ENCODE data around the gene GPR139. TPM values are rescaled to one million over a fixed set of nuclear protein-coding genes. Genes with fewer than 3 reads are reported as not detected.

GPR139 gene
- polyA plus RNA-seq, 1 experiment: not detected

GRCh38 chr16:20061132-20061531 is 12.6 kb downstream of the GPR139 start:
- no peak for TF ChIP-seq CTCF (IDR thresholded peaks at IDR 0.05; ENCODE audit: low read depth, low read length)
- H3K4me3 ChIP-seq (ENCODE audit: low read depth, low read length): no peak overlapping the region
- no peak overlapping the region for H3K27ac ChIP-seq (ENCODE audit: low read depth, low read length)
- ChIA-PET CTCF (no interaction called here), POLR2A (no interaction called here)
- H3K9me3 ChIP-seq (ENCODE audit: control insufficient read depth, insufficient read depth, low read length): peaks cover 16% of the 10 kb centered on the region
- DNase-seq (ENCODE audit: low read depth, low spot score): no peak
- no peaks in the 10 kb centered on the region for H3K27me3 ChIP-seq (ENCODE audit: control insufficient read depth, insufficient read depth, low read length)

- Histone ChIP-seq H3K9me3 (ENCODE audit: control insufficient read depth, insufficient read depth, low read length) (peaks cover 21% of the 10 kb centered on the region), H3K27me3 (ENCODE audit: control insufficient read depth, insufficient read depth, low read length) (no peaks in the 10 kb centered on the region), H3K27ac (ENCODE audit: low read depth, low read length) (no peak overlapping the region), H3K4me3 (ENCODE audit: low read depth, low read length) (no peak overlapping the region)
- POLR2A ChIA-PET: no interaction called here
- no peak for TF ChIP-seq CTCF (IDR thresholded peaks at IDR 0.05; ENCODE audit: low read depth, low read length)
- CTCF ChIA-PET: no interaction called here
- DNase-seq (ENCODE audit: low read depth, low spot score): no peak
These were observed 17.3 kb downstream of the GPR139 start for GRCh38 chr16:20056436-20056835.

- Histone ChIP-seq H3K9me3 (ENCODE audit: control insufficient read depth, insufficient read depth, low read length) (peaks cover 14% of the 10 kb centered on the region), H3K27me3 (ENCODE audit: control insufficient read depth, insufficient read depth, low read length) (no peaks in the 10 kb centered on the region), H3K4me3 (ENCODE audit: low read depth, low read length) (no peak overlapping the region), H3K27ac (ENCODE audit: low read depth, low read length) (no peak overlapping the region)
- TF ChIP-seq CTCF (IDR thresholded peaks at IDR 0.05; ENCODE audit: low read depth, low read length): no peak
- ChIA-PET POLR2A (no interaction called here), CTCF (no interaction called here)
- no peak for DNase-seq (ENCODE audit: low read depth, low spot score)
These were observed 20.4 kb downstream of the GPR139 start for GRCh38 chr16:20053336-20053735.

- ChIA-PET POLR2A (no interaction called here), CTCF (no interaction called here)
- Histone ChIP-seq H3K4me3 (ENCODE audit: low read depth, low read length) (no peak overlapping the region), H3K9me3 (ENCODE audit: control insufficient read depth, insufficient read depth, low read length) (peaks cover 14% of the 10 kb centered on the region), H3K27ac (ENCODE audit: low read depth, low read length) (no peak overlapping the region), H3K27me3 (ENCODE audit: control insufficient read depth, insufficient read depth, low read length) (no peaks in the 10 kb centered on the region)
- no peak for DNase-seq (ENCODE audit: low read depth, low spot score)
- no peak for TF ChIP-seq CTCF (IDR thresholded peaks at IDR 0.05; ENCODE audit: low read depth, low read length)
These were observed 22.1 kb downstream of the GPR139 start for GRCh38 chr16:20051611-20052010.

- POLR2A ChIA-PET: no interaction called here
- DNase-seq (ENCODE audit: low read depth, low spot score): no peak
- peaks cover 14% of the 10 kb centered on the region for H3K9me3 ChIP-seq (ENCODE audit: control insufficient read depth, insufficient read depth, low read length)
- CTCF ChIA-PET: no interaction called here
- no peaks in the 10 kb centered on the region for H3K27me3 ChIP-seq (ENCODE audit: control insufficient read depth, insufficient read depth, low read length)
- no peak overlapping the region for H3K27ac ChIP-seq (ENCODE audit: low read depth, low read length)
- H3K4me3 ChIP-seq (ENCODE audit: low read depth, low read length): no peak overlapping the region
- TF ChIP-seq CTCF (IDR thresholded peaks at IDR 0.05; ENCODE audit: low read depth, low read length): no peak
These were observed 22.5 kb downstream of the GPR139 start for GRCh38 chr16:20051147-20051546.
